Kidney epithelial cell (primary cell): ENCODE data around the gene R3HDM1. TPM values are rescaled to one million over a fixed set of nuclear protein-coding genes. Genes with fewer than 3 reads are reported as not detected.

Source experiments
- DNase-seq: peaks from one replicate; pipeline ENCODE4 v3.0.0-alpha.2; 2010; ENCODE audit warnings: low read depth
- H3K27me3 ChIP-seq: 2 replicates; pipeline ENCODE4 v1.6.0; 2011; ENCODE audit warnings: low read length; ENCODE audit not compliant: control insufficient read depth, insufficient read depth
- H3K36me3 ChIP-seq: 2 replicates; pipeline ENCODE4 v1.5.1; 2011; ENCODE audit warnings: low read length; ENCODE audit not compliant: control insufficient read depth, insufficient read depth
- H3K4me3 ChIP-seq: 2 replicates; pipeline ENCODE4 v1.5.1; 2011; ENCODE audit warnings: low read depth, mild to moderate bottlenecking, control low read depth, low read length
- total RNA-seq: library from RNA; depleted of rRNA; stranded (reverse); fragments of >200 nt; gene quantifications from 2 replicates; pipeline ENCODE4 v1.2.3, GENCODE V29; 2015
- TF ChIP-seq, protein P1 (sequence below): IDR thresholded peaks from 2 replicates; pipeline ENCODE4 v1.5.1; 2011; ENCODE audit warnings: mild to moderate bottlenecking, moderate library complexity, low read length, control low read depth, inconsistent platforms; ENCODE audit not compliant: insufficient read depth, poor library complexity, severe bottlenecking

The R3HDM1 gene
- total RNA-seq, 1 donor from 2014 or later: 12.7 TPM

GRCh38 chr2:135555311-135555710, 24.0 kb downstream of the R3HDM1 start:
- Histone ChIP-seq H3K36me3 (no peaks in the 10 kb centered on the region), H3K27me3 (no peaks in the 10 kb centered on the region), H3K4me3 (no peak overlapping the region)
- no peak for DNase-seq
- TF ChIP-seq, protein P1, sequence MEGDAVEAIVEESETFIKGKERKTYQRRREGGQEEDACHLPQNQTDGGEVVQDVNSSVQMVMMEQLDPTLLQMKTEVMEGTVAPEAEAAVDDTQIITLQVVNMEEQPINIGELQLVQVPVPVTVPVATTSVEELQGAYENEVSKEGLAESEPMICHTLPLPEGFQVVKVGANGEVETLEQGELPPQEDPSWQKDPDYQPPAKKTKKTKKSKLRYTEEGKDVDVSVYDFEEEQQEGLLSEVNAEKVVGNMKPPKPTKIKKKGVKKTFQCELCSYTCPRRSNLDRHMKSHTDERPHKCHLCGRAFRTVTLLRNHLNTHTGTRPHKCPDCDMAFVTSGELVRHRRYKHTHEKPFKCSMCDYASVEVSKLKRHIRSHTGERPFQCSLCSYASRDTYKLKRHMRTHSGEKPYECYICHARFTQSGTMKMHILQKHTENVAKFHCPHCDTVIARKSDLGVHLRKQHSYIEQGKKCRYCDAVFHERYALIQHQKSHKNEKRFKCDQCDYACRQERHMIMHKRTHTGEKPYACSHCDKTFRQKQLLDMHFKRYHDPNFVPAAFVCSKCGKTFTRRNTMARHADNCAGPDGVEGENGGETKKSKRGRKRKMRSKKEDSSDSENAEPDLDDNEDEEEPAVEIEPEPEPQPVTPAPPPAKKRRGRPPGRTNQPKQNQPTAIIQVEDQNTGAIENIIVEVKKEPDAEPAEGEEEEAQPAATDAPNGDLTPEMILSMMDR: no peak

GRCh38 chr2:135557530-135557929, 26.2 kb downstream of the R3HDM1 start:
- no peaks in the 10 kb centered on the region for H3K27me3 ChIP-seq
- H3K36me3 ChIP-seq: no peaks in the 10 kb centered on the region
- no peak overlapping the region for H3K4me3 ChIP-seq
- TF ChIP-seq, protein P1: no peak
- DNase-seq: no peak

GRCh38 chr2:135561925-135562324, 30.6 kb downstream of the R3HDM1 start:
- TF ChIP-seq, protein P1: no peak
- H3K27me3 ChIP-seq: no peaks in the 10 kb centered on the region
- H3K4me3 ChIP-seq: no peak overlapping the region
- no peaks in the 10 kb centered on the region for H3K36me3 ChIP-seq
- no peak for DNase-seq

- Histone ChIP-seq H3K36me3 (no peaks in the 10 kb centered on the region), H3K4me3 (no peak overlapping the region), H3K27me3 (no peaks in the 10 kb centered on the region)
- TF ChIP-seq, protein P1: no peak
- DNase-seq: no peak
Observed at GRCh38 chr2:135563793-135564192, 32.5 kb downstream of the R3HDM1 start.

- Histone ChIP-seq H3K36me3 (no peaks in the 10 kb centered on the region), H3K4me3 (no peak overlapping the region), H3K27me3 (no peaks in the 10 kb centered on the region)
- TF ChIP-seq, protein P1: no peak
- no peak for DNase-seq
Observed at GRCh38 chr2:135570884-135571283, 39.6 kb downstream of the R3HDM1 start.

DNA sequence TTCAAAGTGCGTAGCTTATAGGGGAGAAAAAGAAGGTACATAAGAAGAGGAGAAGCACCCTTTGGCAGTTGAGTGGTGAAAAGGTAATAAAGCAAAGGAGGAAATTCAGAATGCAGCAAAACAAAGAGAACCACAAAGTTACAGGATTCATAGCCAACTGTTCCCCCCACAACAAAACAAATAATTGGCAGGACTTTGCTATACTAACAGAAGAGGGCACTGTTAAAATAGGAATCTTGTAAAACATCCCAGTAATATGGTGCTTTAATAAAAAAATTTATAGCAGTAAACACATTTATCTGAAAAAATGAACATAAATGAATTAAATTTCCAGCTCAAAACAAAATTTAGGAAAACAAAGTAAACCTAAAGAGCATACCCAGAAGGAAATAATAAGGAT, 42.3 kb downstream of the R3HDM1 start:
- TF ChIP-seq, protein P1: no peak
- H3K36me3 ChIP-seq: no peaks in the 10 kb centered on the region
- DNase-seq: no peak
- no peak overlapping the region for H3K4me3 ChIP-seq
- no peaks in the 10 kb centered on the region for H3K27me3 ChIP-seq
